RWPE2 (cell line): ENCODE measurements around the gene NKAIN4.

ENCODE experiments used
- ATAC-seq: fragments of 200-7000 bp; cut with Tn5 transposase; 3 replicates; pipeline ENCODE4 v1.9.1; 2021; ENCODE audit warnings: low read depth
- DNase-seq: peaks from one replicate; pipeline ENCODE4 v3.0.0-alpha.2; 2020; ENCODE audit warnings: low spot score
- H3K27ac ChIP-seq: fragments of 450-650 bp; 2 replicates; pipeline ENCODE4 v1.5.1; 2017; ENCODE audit warnings: mild to moderate bottlenecking; ENCODE audit not compliant: poor library complexity, severe bottlenecking
- H3K27me3 ChIP-seq: fragments of 250-450 bp; sonication (Bioruptor Pico); 2 replicates; pipeline ENCODE4 v1.5.1; 2021; ENCODE audit warnings: mild to moderate bottlenecking, moderate library complexity; ENCODE audit not compliant: insufficient read depth, poor library complexity, severe bottlenecking
- H3K36me3 ChIP-seq: fragments of 250-450 bp; sonication (Bioruptor Pico); 2 replicates; pipeline ENCODE4 v1.5.1; 2020; ENCODE audit warnings: low read depth, mild to moderate bottlenecking, moderate library complexity
- H3K4me1 ChIP-seq: fragments of 250-450 bp; sonication (Bioruptor Pico); 2 replicates; pipeline ENCODE4 v1.5.1; 2021; ENCODE audit warnings: mild to moderate bottlenecking, moderate library complexity; ENCODE audit not compliant: insufficient read depth, poor library complexity, severe bottlenecking
- H3K4me3 ChIP-seq: fragments of 250-450 bp; sonication (Bioruptor Pico); 2 replicates; pipeline ENCODE4 v1.5.1; 2021; ENCODE audit warnings: mild to moderate bottlenecking, moderate library complexity; ENCODE audit not compliant: severe bottlenecking
- H3K9me3 ChIP-seq: fragments of 250-450 bp; sonication (Bioruptor Pico); 2 replicates; pipeline ENCODE4 v1.5.1; 2021; ENCODE audit warnings: mild to moderate bottlenecking, moderate library complexity; ENCODE audit not compliant: severe bottlenecking
- TF ChIP-seq, protein P1 (sequence below): fragments of 450-650 bp; IDR thresholded peaks from one replicate; pipeline ENCODE4 v1.5.1; 2017; ENCODE audit warnings: mild to moderate bottlenecking, moderate library complexity; ENCODE audit not compliant: poor library complexity, severe bottlenecking

NKAIN4 gene

DNA sequence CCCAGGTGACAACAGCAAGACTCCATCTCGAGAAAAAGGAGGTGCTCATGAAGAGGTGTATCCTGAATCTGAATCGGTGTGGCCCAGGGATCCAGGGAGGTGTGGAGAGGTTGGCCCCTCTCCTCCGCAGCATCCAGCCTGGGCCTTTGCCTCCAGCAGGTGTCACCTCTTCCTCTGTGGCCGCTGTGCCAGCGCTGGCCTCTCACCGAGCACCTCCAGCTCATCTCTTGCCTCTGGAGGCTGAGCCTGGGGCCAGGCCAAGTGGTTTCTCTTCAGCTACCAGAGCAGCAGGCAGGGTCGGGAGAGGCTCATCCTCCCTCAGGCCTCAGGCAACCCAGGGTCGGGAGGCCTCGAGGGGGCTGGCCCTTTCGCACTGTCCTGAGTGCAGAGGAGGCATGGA lies 37.5 kb upstream of the NKAIN4 start:
- Histone ChIP-seq H3K27ac (no peak overlapping the region), H3K9me3 (no peaks in the 10 kb centered on the region), H3K4me1 (no peaks in the 10 kb centered on the region), H3K27me3 (peaks cover 27% of the 10 kb centered on the region), H3K36me3 (peaks cover 24% of the 10 kb centered on the region), H3K4me3 (no peak overlapping the region)
- DNase-seq: no peak
- TF ChIP-seq, protein P1, sequence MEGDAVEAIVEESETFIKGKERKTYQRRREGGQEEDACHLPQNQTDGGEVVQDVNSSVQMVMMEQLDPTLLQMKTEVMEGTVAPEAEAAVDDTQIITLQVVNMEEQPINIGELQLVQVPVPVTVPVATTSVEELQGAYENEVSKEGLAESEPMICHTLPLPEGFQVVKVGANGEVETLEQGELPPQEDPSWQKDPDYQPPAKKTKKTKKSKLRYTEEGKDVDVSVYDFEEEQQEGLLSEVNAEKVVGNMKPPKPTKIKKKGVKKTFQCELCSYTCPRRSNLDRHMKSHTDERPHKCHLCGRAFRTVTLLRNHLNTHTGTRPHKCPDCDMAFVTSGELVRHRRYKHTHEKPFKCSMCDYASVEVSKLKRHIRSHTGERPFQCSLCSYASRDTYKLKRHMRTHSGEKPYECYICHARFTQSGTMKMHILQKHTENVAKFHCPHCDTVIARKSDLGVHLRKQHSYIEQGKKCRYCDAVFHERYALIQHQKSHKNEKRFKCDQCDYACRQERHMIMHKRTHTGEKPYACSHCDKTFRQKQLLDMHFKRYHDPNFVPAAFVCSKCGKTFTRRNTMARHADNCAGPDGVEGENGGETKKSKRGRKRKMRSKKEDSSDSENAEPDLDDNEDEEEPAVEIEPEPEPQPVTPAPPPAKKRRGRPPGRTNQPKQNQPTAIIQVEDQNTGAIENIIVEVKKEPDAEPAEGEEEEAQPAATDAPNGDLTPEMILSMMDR: no peak
- ATAC-seq: peak; percentile 0; the same call in 2 of the 3 replicates

DNA sequence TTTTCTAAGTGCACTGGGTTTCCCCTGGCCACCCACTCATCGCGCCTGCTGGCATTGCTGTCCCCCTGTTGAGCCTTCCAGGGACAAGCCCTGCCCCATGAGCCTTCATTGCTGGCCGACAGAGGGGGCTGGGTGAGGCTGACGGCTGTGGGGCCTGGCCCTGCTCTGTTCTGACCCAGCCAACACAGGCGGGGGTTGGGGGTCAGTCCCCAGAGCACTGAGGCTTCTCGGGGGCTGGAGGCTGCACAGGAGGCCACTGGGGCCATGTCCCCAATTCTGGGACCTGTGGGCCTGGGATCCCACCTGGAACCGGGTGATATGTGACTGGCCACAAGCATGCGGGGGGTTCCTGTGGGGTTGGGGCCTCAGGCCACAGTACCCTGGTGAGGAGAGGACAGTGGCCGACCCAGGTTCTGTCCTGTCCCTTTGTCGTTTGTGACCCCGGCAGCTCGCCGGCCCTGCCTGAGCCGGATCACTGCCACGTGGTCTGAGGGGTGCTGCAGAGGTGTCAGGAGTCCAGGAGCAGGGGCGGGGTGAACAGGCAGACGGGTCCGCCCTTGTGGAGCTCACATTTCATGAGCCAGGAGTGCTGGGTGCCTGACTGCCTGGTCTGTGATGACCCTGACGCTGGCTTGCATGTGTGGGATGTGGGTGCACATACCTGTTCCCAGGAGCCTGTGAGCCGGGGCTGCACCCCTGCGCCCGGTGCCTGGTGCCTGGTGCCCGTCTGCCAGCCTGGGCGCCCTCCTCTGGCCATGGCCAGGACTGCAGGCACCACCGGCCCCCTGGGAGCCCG lies 36.6 kb upstream of the NKAIN4 start:
- no peak overlapping the region for H3K27ac ChIP-seq

DNA sequence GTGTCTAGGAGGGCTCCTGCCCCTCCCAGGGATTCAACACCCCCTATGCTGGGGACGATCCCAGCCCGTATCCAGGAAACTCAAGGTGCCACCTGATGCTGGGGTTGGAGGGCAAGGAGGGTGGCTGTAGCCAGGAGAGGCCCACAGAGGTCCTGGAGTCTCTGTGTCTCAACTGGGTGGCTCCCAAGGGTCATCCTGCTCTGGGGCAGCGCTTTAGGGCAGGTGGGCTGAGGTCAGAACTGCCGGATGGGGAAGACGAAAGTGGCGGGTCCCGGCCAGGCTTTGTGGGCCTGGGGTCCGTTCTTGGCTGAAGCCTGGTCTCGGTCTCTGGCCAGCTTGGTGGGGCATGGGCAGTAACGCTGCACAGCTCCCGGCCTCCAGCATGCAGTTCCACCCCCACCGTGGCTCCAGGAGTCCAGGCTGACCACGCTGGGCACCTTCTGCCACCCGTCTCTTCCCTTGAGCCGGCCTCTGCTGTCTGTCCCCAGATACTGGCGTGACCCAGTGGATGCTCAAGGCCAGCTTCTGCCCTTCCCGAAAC lies 35.9 kb upstream of the NKAIN4 start:
- H3K9me3 ChIP-seq: no peaks in the 10 kb centered on the region
- no peaks in the 10 kb centered on the region for H3K4me1 ChIP-seq
- peak; percentile 85 for DNase-seq
- H3K36me3 ChIP-seq: peaks cover 37% of the 10 kb centered on the region
- no peak overlapping the region for H3K4me3 ChIP-seq
- H3K27me3 ChIP-seq: peaks cover 11% of the 10 kb centered on the region
- no peak overlapping the region for H3K27ac ChIP-seq
- TF ChIP-seq, protein P1: no peak
- ATAC-seq: no peak

More for the DNA sequence above, 36.6 kb upstream of the NKAIN4 start:
- H3K4me3 ChIP-seq: no peak overlapping the region
- TF ChIP-seq, protein P1: peak; percentile 94
- DNase-seq: peak; percentile 78
- ATAC-seq: peak; percentile 35
- H3K27me3 ChIP-seq: peaks cover 18% of the 10 kb centered on the region
- peaks cover 31% of the 10 kb centered on the region for H3K36me3 ChIP-seq
- no peaks in the 10 kb centered on the region for H3K4me1 ChIP-seq
- no peaks in the 10 kb centered on the region for H3K9me3 ChIP-seq

DNA sequence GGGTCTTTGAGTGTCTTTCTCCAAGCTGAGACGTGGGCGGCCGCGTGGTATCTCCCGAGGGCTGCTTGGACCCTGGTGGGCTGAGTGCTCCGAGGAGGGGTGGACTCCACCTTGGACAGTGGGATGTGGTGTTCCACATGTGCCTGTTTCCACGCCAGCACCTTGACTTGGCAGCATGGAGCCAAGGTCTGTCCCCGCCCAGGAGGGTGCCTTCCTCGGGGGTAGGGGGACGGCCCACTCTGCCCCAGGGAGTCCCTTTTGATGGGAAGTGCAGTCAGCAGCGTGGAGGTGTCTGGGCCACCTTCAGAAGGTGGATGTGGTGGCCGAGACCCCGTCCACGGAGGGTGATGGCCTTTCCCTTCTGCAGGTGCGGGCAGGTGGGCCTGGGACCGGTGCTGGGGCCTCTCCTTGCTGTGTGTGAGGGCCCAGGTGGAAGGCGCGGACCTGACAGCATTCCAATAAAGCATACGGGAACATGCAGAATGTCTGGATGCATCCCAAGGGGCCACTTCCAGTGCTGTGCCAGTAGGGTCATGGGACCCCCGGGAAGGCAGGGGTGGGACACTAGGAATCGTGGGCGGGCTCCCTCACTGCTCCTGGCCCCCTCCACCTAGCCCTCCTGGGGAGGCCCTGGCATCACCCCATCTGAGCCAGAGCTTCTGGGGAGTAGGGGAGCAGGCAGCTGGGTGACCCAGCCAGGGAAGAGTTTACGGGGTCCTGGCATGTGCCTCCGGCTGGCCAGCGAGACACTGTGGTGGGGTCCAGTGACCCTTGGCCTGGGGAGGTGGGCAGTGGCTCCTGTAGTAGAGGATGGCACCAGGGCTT lies 35.3 kb upstream of the NKAIN4 start:
- no peak overlapping the region for H3K27ac ChIP-seq
- H3K9me3 ChIP-seq: no peaks in the 10 kb centered on the region
- no peak overlapping the region for H3K4me3 ChIP-seq
- H3K36me3 ChIP-seq: peaks cover 42% of the 10 kb centered on the region
- ATAC-seq (no peak), DNase-seq (peak; percentile 81)
- H3K4me1 ChIP-seq: no peaks in the 10 kb centered on the region
- H3K27me3 ChIP-seq: peaks cover 4% of the 10 kb centered on the region
- TF ChIP-seq, protein P1: no peak
